Hair follicular keratinocyte (primary cell): ENCODE measurements around the gene PTPRN. TPM values are rescaled to one million over a fixed set of nuclear protein-coding genes. Genes with fewer than 3 reads are reported as not detected.

Experiments used
- total RNA-seq: library from RNA; depleted of rRNA; stranded (reverse); fragments of >200 nt; gene quantifications from 2 replicates; pipeline ENCODE4 v1.2.3, GENCODE V29; 2015

Gene PTPRN
- 0.08 TPM in 1 of 2 replicates, not detected in the other for total RNA-seq

GRCh38 chr2:219309278-219309677 lies at the start of gene PTPRN:
PTPRN (minus strand) TSS chr2:219309401; CDS start chr2:219309332, 69 bp downstream.

GRCh38 chr2:219332542-219332941 lies 23.3 kb upstream of the PTPRN start, which contains the start of gene RESP18:
RESP18 (minus strand) TSS chr2:219332744.

GRCh38 chr2:219279151-219279915 lies 29.9 kb downstream of the PTPRN start, which contains the start of gene DNAJB2:
DNAJB2 (plus strand) TSS chr2:219279366; CDS start chr2:219279834, 468 bp downstream.

GRCh38 chr2:219253753-219254589 lies 55.2 kb downstream of the PTPRN start, which contains the start of gene TUBA4A:
TUBA4A (minus strand) TSS chr2:219253918; CDS start chr2:219253858, 60 bp downstream.

GRCh38 chr2:219252900-219253752 lies 56.1 kb downstream of the PTPRN start, which contains the start of gene TUBA4B:
TUBA4B (plus strand) TSS chr2:219253243; CDS start chr2:219253408, 165 bp downstream.

GRCh38 chr2:219245148-219245898 lies 63.9 kb downstream of the PTPRN start, which contains the start of the genes GLB1L and STK16:
GLB1L (minus strand) TSS chr2:219245444; CDS start chr2:219243573, 1,871 bp downstream.
STK16 (plus strand) TSS chr2:219245479; CDS start chr2:219246000, 521 bp downstream.

Other genes starting within 250 kb of the PTPRN start
- gene IHH, start 248.5 kb downstream of the PTPRN start, total RNA-seq: not detected in 2 replicates
- 7.3 and 12.3 TPM in 2 replicates for gene NHEJ1, start 148.6 kb downstream of the PTPRN start, total RNA-seq
- 0.11 and 0.39 TPM in 2 replicates for gene SLC23A3, start 139.4 kb downstream of the PTPRN start, total RNA-seq
- 40.1 and 43.7 TPM in 2 replicates for gene CNPPD1, start 132.5 kb downstream of the PTPRN start, total RNA-seq
- 44.2 and 46.0 TPM in 2 replicates for gene RETREG2, start 131.1 kb downstream of the PTPRN start, total RNA-seq
- gene ZFAND2B, start 102.6 kb downstream of the PTPRN start, total RNA-seq: 38.2 and 42.1 TPM in 2 replicates
- gene ABCB6, start 90.4 kb downstream of the PTPRN start, total RNA-seq: 9.5 and 15.1 TPM in 2 replicates
- 36.9 and 40.2 TPM in 2 replicates for gene ATG9A, start 79.8 kb downstream of the PTPRN start, total RNA-seq
- 23.5 and 27.4 TPM in 2 replicates for gene ANKZF1, start 79.6 kb downstream of the PTPRN start, total RNA-seq
- gene GLB1L, start 64.0 kb downstream of the PTPRN start, total RNA-seq: 8.0 and 10.2 TPM in 2 replicates
- 13.7 and 38.1 TPM in 2 replicates for gene STK16, start 63.9 kb downstream of the PTPRN start, total RNA-seq
- gene TUBA4B, start 56.2 kb downstream of the PTPRN start, total RNA-seq: not detected in 2 replicates
- 253 and 330 TPM in 2 replicates for gene TUBA4A, start 55.5 kb downstream of the PTPRN start, total RNA-seq
- 21.4 and 25.8 TPM in 2 replicates for gene DNAJB2, start 30.0 kb downstream of the PTPRN start, total RNA-seq
- not detected in 2 replicates for gene RESP18, start 23.3 kb upstream of the PTPRN start, total RNA-seq
- 46.6 and 51.1 TPM in 2 replicates for gene DNPEP, start 78.5 kb upstream of the PTPRN start, total RNA-seq
- gene DES, start 109.0 kb upstream of the PTPRN start, total RNA-seq: not detected in 2 replicates
- 13.8 and 30.5 TPM in 2 replicates for gene SPEG, start 125.4 kb upstream of the PTPRN start, total RNA-seq
- 56.1 and 82.3 TPM in 2 replicates for gene GMPPA, start 189.5 kb upstream of the PTPRN start, total RNA-seq
- 0.16 TPM in 1 of 2 replicates, not detected in the other for gene ASIC4, start 205.1 kb upstream of the PTPRN start, total RNA-seq
- 171 and 235 TPM in 2 replicates for gene CHPF, start 234.4 kb upstream of the PTPRN start, total RNA-seq
- 0.47 and 1.7 TPM in 2 replicates for gene TMEM198, start 234.6 kb upstream of the PTPRN start, total RNA-seq